Mesenchymal stem cell (in vitro differentiated cells and primary cell): ENCODE measurements around the gene NUBPL.

ENCODE experiments used
- DNase-seq: peaks from one replicate; pipeline ENCODE4 v3.0.0-alpha.2; 2013
- H2AFZ ChIP-seq: one replicate; pipeline ENCODE4 v1.6.1; 2013; ENCODE audit warnings: low read depth, mild to moderate bottlenecking, control low read depth, inconsistent platforms, low read length, moderate library complexity
- H2AK5ac ChIP-seq: 2 replicates; pipeline ENCODE4 v1.6.1; 2013; ENCODE audit warnings: low read length, moderate library complexity, mild to moderate bottlenecking, inconsistent platforms; ENCODE audit not compliant: severe bottlenecking
- H2BK120ac ChIP-seq: one replicate; pipeline ENCODE4 v1.6.1; 2013; ENCODE audit warnings: low read depth, mild to moderate bottlenecking, inconsistent platforms, low read length, moderate library complexity
- H2BK12ac ChIP-seq, 2 experiments: one replicate each; pipeline ENCODE4 v1.6.1; 2013; ENCODE audit warnings: inconsistent platforms in 2 of 2, low read length in 2 of 2, mild to moderate bottlenecking in 2 of 2, moderate library complexity in 2 of 2, control low read depth in 1 of 2
- H2BK15ac ChIP-seq: one replicate; pipeline ENCODE4 v1.6.1; 2013; ENCODE audit warnings: mild to moderate bottlenecking, low read depth, inconsistent platforms; ENCODE audit not compliant: poor library complexity, severe bottlenecking
- H2BK5ac ChIP-seq: 2 replicates; pipeline ENCODE4 v1.6.1; 2013; ENCODE audit warnings: low read depth, mild to moderate bottlenecking, low read length, control low read depth, inconsistent platforms; ENCODE audit not compliant: poor library complexity, severe bottlenecking
- H3K14ac ChIP-seq, 2 experiments: one replicate each; pipeline ENCODE4 v1.6.1; 2013; ENCODE audit warnings: inconsistent platforms in 2 of 2, low read length in 2 of 2, control low read depth in 1 of 2, mild to moderate bottlenecking in 1 of 2, moderate library complexity in 1 of 2
- H3K18ac ChIP-seq, 2 experiments: one replicate each; pipeline ENCODE4 v1.6.1; 2013; ENCODE audit warnings: inconsistent platforms in 2 of 2, low read length in 2 of 2, control low read depth in 1 of 2, low read depth in 1 of 2, mild to moderate bottlenecking in 1 of 2
- H3K23ac ChIP-seq, 2 experiments: one replicate each; pipeline ENCODE4 v1.6.1; 2013; ENCODE audit warnings: inconsistent platforms in 2 of 2, low read length in 2 of 2, mild to moderate bottlenecking in 2 of 2, moderate library complexity in 2 of 2, control low read depth in 1 of 2
- H3K27ac ChIP-seq: 2 replicates; pipeline ENCODE4 v1.5.1; 2013; ENCODE audit warnings: mild to moderate bottlenecking, moderate library complexity, low read length, control low read depth, inconsistent platforms; ENCODE audit not compliant: poor library complexity, severe bottlenecking
- H3K27me3 ChIP-seq, 2 experiments: 2 replicates each; pipeline versions ENCODE4 v1.6.1 to v1.7.0; 2013; ENCODE audit warnings: low read length in 2 of 2, mild to moderate bottlenecking in 2 of 2, moderate library complexity in 2 of 2, control low read depth in 1 of 2, inconsistent platforms in 1 of 2; ENCODE audit not compliant: control insufficient read depth in 1 of 2, insufficient read depth in 1 of 2
- H3K36me3 ChIP-seq, 2 experiments: 2 replicates each; pipeline versions ENCODE4 v1.6.1 to v1.7.0; 2013; ENCODE audit warnings: low read length in 2 of 2, control low read depth in 1 of 2, inconsistent platforms in 1 of 2, low read depth in 1 of 2, mild to moderate bottlenecking in 1 of 2; ENCODE audit not compliant: insufficient read depth in 2 of 2, control insufficient read depth in 1 of 2
- H3K4ac ChIP-seq, 2 experiments: one replicate each; pipeline ENCODE4 v1.6.1; 2013; ENCODE audit warnings: inconsistent platforms in 2 of 2, low read length in 2 of 2, mild to moderate bottlenecking in 2 of 2, moderate library complexity in 2 of 2, control low read depth in 1 of 2, low read depth in 1 of 2
- H3K4me1 ChIP-seq: 2 replicates; pipeline ENCODE4 v1.6.1; 2013; ENCODE audit warnings: low read depth, low read length, control low read depth; ENCODE audit not compliant: control insufficient read depth, insufficient read depth
- H3K4me2 ChIP-seq: 2 replicates; pipeline ENCODE4 v1.6.1; 2013; ENCODE audit warnings: low read length, mild to moderate bottlenecking, inconsistent platforms; ENCODE audit not compliant: poor library complexity, severe bottlenecking
- H3K4me3 ChIP-seq, 2 experiments: 2 replicates each; pipeline versions ENCODE4 v1.5.1 to v1.7.0; 2013; ENCODE audit warnings: low read length in 2 of 2, mild to moderate bottlenecking in 2 of 2, control low read depth in 1 of 2, low read depth in 1 of 2; ENCODE audit not compliant: insufficient read depth in 1 of 2
- H3K79me1 ChIP-seq: replicated peaks from 2 replicates; pipeline ENCODE4 v1.6.1; 2013; ENCODE audit warnings: mild to moderate bottlenecking, control low read depth, low read length, inconsistent platforms; ENCODE audit not compliant: poor library complexity, severe bottlenecking
- H3K9ac ChIP-seq: 2 replicates; pipeline ENCODE4 v1.7.0; 2013; ENCODE audit warnings: mild to moderate bottlenecking, low read length, moderate library complexity
- H3K9me3 ChIP-seq: 2 replicates; pipeline ENCODE4 v1.7.0; 2013; ENCODE audit warnings: mild to moderate bottlenecking, low read length; ENCODE audit not compliant: control insufficient read depth
- H4K8ac ChIP-seq: one replicate; pipeline ENCODE4 v1.6.1; 2013; ENCODE audit warnings: inconsistent platforms, mild to moderate bottlenecking, low read length, moderate library complexity
- H4K91ac ChIP-seq: one replicate; pipeline ENCODE4 v1.6.1; 2013; ENCODE audit warnings: mild to moderate bottlenecking, low read length, inconsistent platforms
- WGBS: methylation state at CpG from one replicate; pipeline ENCODE4 v1.1.7; 2013; ENCODE audit warnings: mixed read lengths; 5-methylcytosine and 5-hydroxymethylcytosine counted together

NUBPL gene

DNA sequence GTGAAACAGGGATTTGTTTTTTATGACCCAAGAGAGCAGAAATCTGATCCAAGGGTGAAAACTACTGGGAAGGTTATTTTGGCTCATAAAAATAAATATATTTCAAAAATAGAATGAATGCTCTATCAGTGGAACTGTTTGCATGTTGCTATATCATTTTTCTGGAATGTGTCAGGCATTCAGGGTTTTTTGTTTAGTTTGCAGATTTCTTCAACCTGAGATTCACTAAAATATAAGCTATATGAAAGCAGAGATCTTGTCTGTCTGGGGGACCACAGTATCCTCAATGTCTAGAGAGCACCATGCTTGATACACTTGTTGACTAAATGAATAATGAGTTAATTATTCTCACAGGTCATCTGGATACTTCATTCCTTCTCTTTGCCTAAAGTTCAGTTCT is 165.1 kb downstream of the NUBPL start:
- H4K91ac ChIP-seq = no peak overlapping the region
- no peak overlapping the region for H2BK12ac ChIP-seq

DNA sequence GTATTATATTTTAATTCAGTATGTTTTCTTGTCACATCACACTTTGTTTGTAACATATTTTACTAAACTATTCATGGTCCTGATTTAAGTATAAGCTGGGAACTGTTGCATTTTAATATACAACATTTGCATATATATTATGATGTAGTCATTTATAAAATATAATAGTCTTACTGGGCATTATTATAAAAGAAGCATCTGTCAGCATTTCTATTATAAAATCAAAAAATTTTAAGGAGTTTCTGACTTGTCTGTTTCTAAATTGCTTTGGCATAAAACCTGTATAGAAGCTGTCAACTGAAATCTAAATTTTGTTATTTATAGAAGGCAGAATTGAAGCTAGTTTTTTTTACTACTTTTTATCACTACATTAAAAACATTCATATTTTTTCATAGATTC is 166.6 kb downstream of the NUBPL start:
- H3K18ac ChIP-seq = no peak overlapping the region
- H3K9ac ChIP-seq = no peak overlapping the region
- no peak overlapping the region for H3K23ac ChIP-seq
- no peak overlapping the region for H2AK5ac ChIP-seq
- no peaks in the 10 kb centered on the region for H3K79me1 ChIP-seq
- no peak overlapping the region for H3K27ac ChIP-seq
- H2BK12ac ChIP-seq = no peak overlapping the region
- H4K91ac ChIP-seq = no peak overlapping the region
- no peak overlapping the region for H4K8ac ChIP-seq
- H3K4me1 ChIP-seq = no peaks in the 10 kb centered on the region
- H3K27me3 ChIP-seq = no peaks in the 10 kb centered on the region
- H3K4ac ChIP-seq = no peak overlapping the region
- no peak overlapping the region for H2BK15ac ChIP-seq
- no peak overlapping the region for H3K14ac ChIP-seq
- no peak for DNase-seq
- H3K9me3 ChIP-seq = peaks cover 14% of the 10 kb centered on the region
- no peak overlapping the region for H2BK120ac ChIP-seq
- H2AFZ ChIP-seq = no peak overlapping the region
- no peak overlapping the region for H3K4me2 ChIP-seq
- H3K36me3 ChIP-seq = peaks cover 0 to 8% of the 10 kb centered on the region in 2 experiments
- H2BK5ac ChIP-seq = no peak overlapping the region
- no peak overlapping the region for H3K4me3 ChIP-seq

More for the DNA sequence above, 165.1 kb downstream of the NUBPL start:
- H3K18ac ChIP-seq = no peak overlapping the region
- H2BK5ac ChIP-seq = no peak overlapping the region
- no peak overlapping the region for H3K14ac ChIP-seq
- no peak overlapping the region for H3K4me3 ChIP-seq
- no peaks in the 10 kb centered on the region for H3K4me1 ChIP-seq
- no peak overlapping the region for H2AK5ac ChIP-seq
- no peak overlapping the region for H3K9ac ChIP-seq
- H3K27ac ChIP-seq = no peak overlapping the region
- DNase-seq = no peak
- no peak overlapping the region for H2BK120ac ChIP-seq
- H3K9me3 ChIP-seq = peaks cover 14% of the 10 kb centered on the region
- no peak overlapping the region for H2BK15ac ChIP-seq
- no peak overlapping the region for H3K4me2 ChIP-seq
- no peak overlapping the region for H3K4ac ChIP-seq
- peaks cover 0 to 8% of the 10 kb centered on the region in 2 experiments for H3K36me3 ChIP-seq
- no peak overlapping the region for H2AFZ ChIP-seq
- H4K8ac ChIP-seq = no peak overlapping the region
- no peaks in the 10 kb centered on the region for H3K79me1 ChIP-seq
- no peaks in the 10 kb centered on the region for H3K27me3 ChIP-seq
- H3K23ac ChIP-seq = no peak overlapping the region

DNA sequence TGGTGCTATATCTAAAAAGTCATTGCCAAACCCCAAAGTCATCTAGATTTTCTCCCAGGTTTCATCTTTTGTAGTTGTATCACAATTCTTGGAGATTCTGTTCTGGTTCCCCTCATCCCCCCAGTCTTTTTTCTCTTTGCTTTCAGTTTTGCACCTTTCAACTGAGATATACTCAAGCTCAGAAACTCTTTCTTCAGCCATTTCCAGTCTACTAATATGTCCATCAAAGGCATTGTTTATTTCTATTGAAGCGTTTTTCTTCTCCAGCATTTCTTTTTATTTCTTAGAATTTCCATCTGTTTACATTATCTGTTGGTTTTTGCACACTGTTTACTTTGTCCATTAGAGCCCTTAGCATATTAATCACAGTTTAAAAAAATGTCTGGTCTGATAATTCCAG is 179.5 kb downstream of the NUBPL start:
- no peak overlapping the region for H3K14ac ChIP-seq
- no CpG with 5 or more reads among the region's 1 CpG for WGBS
- H3K9me3 ChIP-seq = peaks cover 5% of the 10 kb centered on the region
- no peak overlapping the region for H2BK5ac ChIP-seq
- H3K4ac ChIP-seq = no peak overlapping the region
- no peaks in the 10 kb centered on the region for H3K4me1 ChIP-seq
- H4K91ac ChIP-seq = no peak overlapping the region
- no peak overlapping the region for H2BK12ac ChIP-seq
- no peak overlapping the region for H3K9ac ChIP-seq
- no peak overlapping the region for H3K18ac ChIP-seq
- peak; percentile 45 for DNase-seq
- H4K8ac ChIP-seq = no peak overlapping the region
- H3K23ac ChIP-seq = no peak overlapping the region
- H2AFZ ChIP-seq = no peak overlapping the region
- no peak overlapping the region for H2BK120ac ChIP-seq
- H3K27me3 ChIP-seq = no peaks in the 10 kb centered on the region
- no peak overlapping the region for H2BK15ac ChIP-seq
- H2AK5ac ChIP-seq = no peak overlapping the region
- H3K79me1 ChIP-seq = no peaks in the 10 kb centered on the region
- H3K27ac ChIP-seq = no peak overlapping the region
- no peak overlapping the region for H3K4me2 ChIP-seq
- H3K4me3 ChIP-seq = no peak overlapping the region
- no peaks in the 10 kb centered on the region for H3K36me3 ChIP-seq

DNA sequence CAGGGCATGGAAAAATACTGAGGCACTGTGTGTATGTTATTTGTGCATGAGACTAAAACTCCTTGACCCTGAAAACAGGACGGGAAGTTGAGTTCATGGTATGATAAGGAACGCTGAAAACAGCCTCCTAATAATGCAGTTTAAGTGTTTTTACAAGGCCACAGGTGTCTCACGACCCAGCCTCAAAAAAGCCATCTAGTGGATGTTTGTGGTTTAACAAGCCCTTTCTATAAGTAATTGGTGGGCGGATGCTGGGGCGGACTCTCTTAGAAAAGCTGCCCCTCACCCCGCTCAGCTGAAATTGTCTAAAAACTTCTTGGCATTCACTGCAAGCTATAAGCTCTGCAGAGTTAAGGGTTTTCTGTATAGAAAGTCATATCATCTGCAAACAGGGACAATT is 184.5 kb downstream of the NUBPL start:
- H3K4ac ChIP-seq = no peak overlapping the region
- H3K18ac ChIP-seq = no peak overlapping the region
- no peak overlapping the region for H3K27ac ChIP-seq
- no peak overlapping the region for H2BK15ac ChIP-seq
- H3K4me1 ChIP-seq = no peaks in the 10 kb centered on the region
- no peaks in the 10 kb centered on the region for H3K79me1 ChIP-seq
- H2BK5ac ChIP-seq = no peak overlapping the region
- 94% methylated on average over 6 of the region's 6 CpGs for WGBS
- no peak overlapping the region for H3K9ac ChIP-seq
- no peak overlapping the region for H4K91ac ChIP-seq
- no peaks in the 10 kb centered on the region for H3K36me3 ChIP-seq
- H2AK5ac ChIP-seq = no peak overlapping the region
- H4K8ac ChIP-seq = no peak overlapping the region
- H3K9me3 ChIP-seq = peaks cover 28% of the 10 kb centered on the region
- H3K4me3 ChIP-seq = no peak overlapping the region
- no peak overlapping the region for H3K4me2 ChIP-seq
- no peak overlapping the region for H2BK120ac ChIP-seq
- DNase-seq = no peak
- no peak overlapping the region for H2AFZ ChIP-seq
- H3K23ac ChIP-seq = no peak overlapping the region
- H2BK12ac ChIP-seq = no peak overlapping the region
- no peaks in the 10 kb centered on the region for H3K27me3 ChIP-seq
- H3K14ac ChIP-seq = no peak overlapping the region
